HCT116 (cell line): Measurements from ENCODE around the gene TARS2. TPM values are rescaled to one million over a fixed set of nuclear protein-coding genes. Genes with fewer than 3 reads are reported as not detected.

Source experiments
- ATAC-seq: fragments of 200-7000 bp; cut with Tn5 transposase; 2 replicates; pipeline ENCODE4 v1.9.1; 2020; ENCODE audit warnings: mild to moderate bottlenecking, moderate library complexity
- BruUV-seq: library from RNA; stranded (reverse); fragments of 400-500 nt; replicated peaks from 2 replicates; lab custom pipeline; 2021; lab: Mats Ljungman, UMichigan
- CTCF ChIA-PET: fragments of 300-600 bp; sonication (Branson Sonifier 250); formaldehyde crosslinking; loops from one replicate; lab custom pipeline; 2021; ENCODE audit warnings: antibody characterized with exemption; lab: Charles Lee
- POLR2A ChIA-PET: fragments of 300-600, 350-600 bp; sonication (Branson Sonifier 250); formaldehyde crosslinking; loops from one replicate; lab custom pipeline; 2021; ENCODE audit warnings: antibody characterized with exemption; lab: Charles Lee
- RAD21 ChIA-PET, 2 experiments: fragments of 300-600 bp; sonication (Branson Sonifier 250); formaldehyde crosslinking; loops; one replicate each; lab custom pipeline; 2023; ENCODE audit warnings: low total read pairs in 2 of 2; ENCODE audit not compliant: uncharacterized antibody in 2 of 2, unreplicated experiment in 2 of 2, low non-redundant PET in 1 of 2; lab: Charles Lee
- DNase-seq: peaks from one replicate; pipeline ENCODE4 v3.0.0-alpha.2; 2010; ENCODE audit warnings: low read depth, low spot score
- H2AFZ ChIP-seq: fragments of 200-600 bp; shearing (Covaris generic), sonication (generic); 2 replicates; pipeline ENCODE4 v1.6.1; 2017; ENCODE audit warnings: low read depth, mixed run types, mixed read lengths, antibody characterized with exemption, low read length; ENCODE audit not compliant: poor library complexity, severe bottlenecking
- H3K27ac ChIP-seq: 2 replicates; pipeline ENCODE4 v1.5.1; 2012; ENCODE audit warnings: low read depth, low read length
- H3K27me3 ChIP-seq: fragments of 200-600 bp; sonication (generic); 2 replicates; pipeline ENCODE4 v1.6.1; 2016; ENCODE audit warnings: mixed run types, low read length, mixed read lengths; ENCODE audit not compliant: insufficient read depth
- H3K36me3 ChIP-seq, 2 experiments: fragments of 200-500 bp in 1 of 2; fragments of 200-600 bp in 1 of 2; sonication (Bioruptor generic) in 1 of 2; sonication (generic) in 1 of 2; 2 replicates each; pipeline versions ENCODE4 v1.5.1 to v1.6.1; 2014 to 2016; ENCODE audit warnings: low read length in 2 of 2, inconsistent platforms in 1 of 2, mixed read lengths in 1 of 2, mixed run types in 1 of 2; ENCODE audit not compliant: insufficient read depth in 2 of 2, control insufficient read depth in 1 of 2
- H3K4me1 ChIP-seq, 2 experiments: fragments of 200-600 bp in 1 of 2; sonication (generic) in 1 of 2; 2 replicates each; pipeline versions ENCODE4 v1.5.1 to v1.6.1; 2012 to 2017; ENCODE audit warnings: low read length in 2 of 2, inconsistent platforms in 1 of 2, mild to moderate bottlenecking in 1 of 2, mixed read lengths in 1 of 2, mixed run types in 1 of 2, moderate library complexity in 1 of 2; ENCODE audit not compliant: insufficient read depth in 2 of 2, control insufficient read depth in 1 of 2
- H3K4me2 ChIP-seq: fragments of 200-600 bp; sonication (generic); 2 replicates; pipeline ENCODE4 v1.6.1; 2017; ENCODE audit warnings: mixed run types, low read length, mixed read lengths
- H3K4me3 ChIP-seq, 2 experiments: fragments of 200-600 bp in 1 of 2; sonication (generic) in 1 of 2; replicated peaks in 1 of 2; 2 replicates each; pipeline ENCODE4 v1.5.1; 2011 to 2016; ENCODE audit warnings: low read length in 2 of 2, control low read depth in 1 of 2, low read depth in 1 of 2, mild to moderate bottlenecking in 1 of 2, mixed read lengths in 1 of 2, mixed run types in 1 of 2
- H3K79me2 ChIP-seq: fragments of 200-600 bp; sonication (generic); 2 replicates; pipeline ENCODE4 v1.6.1; 2017; ENCODE audit warnings: mild to moderate bottlenecking, mixed run types, low read length, moderate library complexity, mixed read lengths; ENCODE audit not compliant: insufficient read depth
- H3K9ac ChIP-seq: fragments of 200-600 bp; sonication (generic); 2 replicates; pipeline ENCODE4 v1.6.1; 2016; ENCODE audit warnings: low read length, mixed read lengths
- H3K9me2 ChIP-seq: fragments of 200-600 bp; sonication (generic), shearing (Covaris generic); 2 replicates; pipeline ENCODE4 v1.6.1; 2017; ENCODE audit warnings: mixed run types, mild to moderate bottlenecking, moderate library complexity; ENCODE audit not compliant: insufficient read depth
- H3K9me3 ChIP-seq, 2 experiments: fragments of 200-500 bp in 1 of 2; fragments of 200-600 bp in 1 of 2; sonication (Bioruptor generic) in 1 of 2; sonication (generic) in 1 of 2; 2 replicates each; pipeline ENCODE4 v1.6.1; 2014 to 2017; ENCODE audit warnings: low read length in 2 of 2, mixed read lengths in 2 of 2, inconsistent platforms in 1 of 2, low read depth in 1 of 2, mild to moderate bottlenecking in 1 of 2, mixed run types in 1 of 2, moderate library complexity in 1 of 2; ENCODE audit not compliant: control insufficient read depth in 1 of 2, insufficient read depth in 1 of 2
- H4K20me1 ChIP-seq: fragments of 200-600 bp; sonication (generic), shearing (Covaris generic); 2 replicates; pipeline ENCODE4 v1.6.1; 2017; ENCODE audit warnings: mixed run types, mild to moderate bottlenecking, moderate library complexity; ENCODE audit not compliant: insufficient read depth
- ATF3 ChIP-seq: IDR thresholded peaks from 2 replicates; pipeline ENCODE4 v1.6.1; 2012
- CBX3 ChIP-seq: IDR thresholded peaks from 2 replicates; pipeline ENCODE4 v1.6.1; 2012; ENCODE audit warnings: low read depth
- CTCF ChIP-seq, 3 experiments: fragments of 200-600 bp in 1 of 3; sonication (generic) in 1 of 3; IDR thresholded peaks in 2 of 3; conservative IDR thresholded peaks in 1 of 3; 2 replicates each; pipeline ENCODE4 v1.5.1; 2012 to 2017; ENCODE audit warnings: low read depth in 2 of 3, low read length in 2 of 3, antibody characterized with exemption in 1 of 3, borderline replicate concordance in 1 of 3, control low read depth in 1 of 3, mild to moderate bottlenecking in 1 of 3, mixed read lengths in 1 of 3, mixed run types in 1 of 3, moderate library complexity in 1 of 3; ENCODE audit not compliant: insufficient read depth in 1 of 3
- ELF1 ChIP-seq: IDR thresholded peaks from 2 replicates; pipeline ENCODE4 v1.6.1; 2012; ENCODE audit warnings: low read depth, borderline replicate concordance
- FOSL1 ChIP-seq: IDR thresholded peaks from 2 replicates; pipeline ENCODE4 v1.6.1; 2012; ENCODE audit warnings: low read depth
- MAX ChIP-seq: IDR thresholded peaks from 2 replicates; pipeline ENCODE4 v1.6.1; 2012
- POLR2AphosphoS5 ChIP-seq: IDR thresholded peaks from 2 replicates; pipeline ENCODE4 v1.6.1; 2011; ENCODE audit warnings: mild to moderate bottlenecking, low read depth, low read length, moderate library complexity
- SRF ChIP-seq: IDR thresholded peaks from 2 replicates; pipeline ENCODE4 v1.6.1; 2012; ENCODE audit warnings: low read depth
- TCF7L2 ChIP-seq: IDR thresholded peaks from 2 replicates; pipeline ENCODE4 v1.7.0; 2011; ENCODE audit warnings: borderline replicate concordance, inconsistent platforms; ENCODE audit not compliant: insufficient read depth, insufficient read length; ENCODE audit errors: extremely low read depth
- ZBTB33 ChIP-seq: IDR thresholded peaks from 2 replicates; pipeline ENCODE4 v1.6.1; 2011; ENCODE audit warnings: mild to moderate bottlenecking, low read length, moderate library complexity; ENCODE audit not compliant: insufficient replicate concordance; ENCODE audit errors: extremely low read depth
- ZFX ChIP-seq: fragments of 450-650 bp; IDR thresholded peaks from 2 replicates; pipeline ENCODE4 v1.6.1; 2017
- ZNF274 ChIP-seq: fragments of 200-500 bp; sonication (Bioruptor generic); IDR thresholded peaks from 2 replicates; pipeline ENCODE4 v1.6.1; 2014; ENCODE audit warnings: mild to moderate bottlenecking, low read depth, low read length, inconsistent platforms
- intact Hi-C: fragments of 100-400 bp; cut with micrococcal nuclease; formaldehyde crosslinking; loops from 2 replicates; pipeline ENCODE4 v1.10.0; 2022
- total RNA-seq: library from RNA; stranded (reverse); gene quantifications from one replicate; pipeline ENCODE4 v1.2.1, GENCODE V29; 2021; ENCODE audit not compliant: unreplicated experiment

The TARS2 gene
- total RNA-seq, 1 experiment from 2014 or later: 23.2 TPM

GRCh38 chr1:150469291-150469690 lies 17.9 kb upstream of the TARS2 start:
- DNase-seq (no peak), ATAC-seq (no peak)
- no peak overlapping the region for H3K4me3 ChIP-seq
- H3K27me3 ChIP-seq: no peaks in the 10 kb centered on the region
- ChIA-PET POLR2A (no interaction called here), CTCF (no interaction called here), RAD21 (no interaction called here)
- no peak overlapping the region for H2AFZ ChIP-seq
- intact Hi-C loops: loop anchor here (5.0 to 10.0 kb wide), 2 partner anchors 346 to 528 kb away; no protein-coding TSS in a partner anchor
- no peaks in the 10 kb centered on the region for H4K20me1 ChIP-seq
- H3K9ac ChIP-seq: no peak overlapping the region
- H3K9me3 ChIP-seq: no peaks in the 10 kb centered on the region
- no peak overlapping the region for H3K4me2 ChIP-seq
- H3K27ac ChIP-seq: no peak overlapping the region
- H3K36me3 ChIP-seq: peaks cover 11 to 23% of the 10 kb centered on the region in 2 experiments; a peak in 3 of 4 replicates
- no peaks in the 10 kb centered on the region for H3K79me2 ChIP-seq
- no peaks in the 10 kb centered on the region for H3K4me1 ChIP-seq
- no TSS peak for BruUV-seq
- TF ChIP-seq ELF1: no peak
- no peak for TF ChIP-seq CBX3
- TF ChIP-seq ZBTB33: no peak
- TF ChIP-seq TCF7L2: no peak
- no peak for TF ChIP-seq ZFX
- no peak for TF ChIP-seq FOSL1
- no peak for TF ChIP-seq ATF3
- no peak for TF ChIP-seq SRF
- no peak for TF ChIP-seq ZNF274
- no peak for TF ChIP-seq POLR2AphosphoS5
- no peak for TF ChIP-seq CTCF (IDR thresholded peaks at IDR 0.05 in 2 of 3, conservative IDR thresholded peaks at IDR 0.05 in 1 of 3; ENCODE audit: borderline replicate concordance in 1 of 3, insufficient read depth in 1 of 3, low read depth in 2 of 3, low read length in 2 of 3)
- TF ChIP-seq MAX: no peak
- no peaks in the 10 kb centered on the region for H3K9me2 ChIP-seq
